ENCODE measurements around the gene DIDO1. TPM values are rescaled to one million over a fixed set of nuclear protein-coding genes. Genes with fewer than 3 reads are reported as not detected.
"Not testable (repeated sequence)": the region's sequence is repeated elsewhere in the genome, so short reads cannot be mapped to it uniquely, and the experiment has no call there.

Gene DIDO1
- total RNA-seq, 1 experiment from 2014 or later, result 108 TPM

GRCh38 chr20:62873280-62873679 is 53.0 kb downstream of the DIDO1 start:
- Histone ChIP-seq H3K27me3 (no peaks in the 10 kb centered on the region), H3K27ac (no peak overlapping the region), H3K4me1 (peaks cover 8% of the 10 kb centered on the region), H3K36me3 (no peaks in the 10 kb centered on the region), H3K4me3 (no peak overlapping the region), H3K9me3 (replicated peaks) (no peaks in the 10 kb centered on the region; the same call in 1 of the 2 replicates)
- DNase-seq, result no peak

- Histone ChIP-seq H3K27ac (no peak overlapping the region), H3K27me3 (0 out of 2 replicates have a peak, but pooled peaks cover 4% of the 10 kb centered on the region), H3K4me3 (no peak overlapping the region), H3K4me1 (peaks cover 8% of the 10 kb centered on the region), H3K9me3 (replicated peaks) (no peaks in the 10 kb centered on the region; the same call in 1 of the 2 replicates), H3K36me3 (no peaks in the 10 kb centered on the region)
- DNase-seq, result no peak
Observed at GRCh38 chr20:62872862-62873261, 53.4 kb downstream of the DIDO1 start.

DNA sequence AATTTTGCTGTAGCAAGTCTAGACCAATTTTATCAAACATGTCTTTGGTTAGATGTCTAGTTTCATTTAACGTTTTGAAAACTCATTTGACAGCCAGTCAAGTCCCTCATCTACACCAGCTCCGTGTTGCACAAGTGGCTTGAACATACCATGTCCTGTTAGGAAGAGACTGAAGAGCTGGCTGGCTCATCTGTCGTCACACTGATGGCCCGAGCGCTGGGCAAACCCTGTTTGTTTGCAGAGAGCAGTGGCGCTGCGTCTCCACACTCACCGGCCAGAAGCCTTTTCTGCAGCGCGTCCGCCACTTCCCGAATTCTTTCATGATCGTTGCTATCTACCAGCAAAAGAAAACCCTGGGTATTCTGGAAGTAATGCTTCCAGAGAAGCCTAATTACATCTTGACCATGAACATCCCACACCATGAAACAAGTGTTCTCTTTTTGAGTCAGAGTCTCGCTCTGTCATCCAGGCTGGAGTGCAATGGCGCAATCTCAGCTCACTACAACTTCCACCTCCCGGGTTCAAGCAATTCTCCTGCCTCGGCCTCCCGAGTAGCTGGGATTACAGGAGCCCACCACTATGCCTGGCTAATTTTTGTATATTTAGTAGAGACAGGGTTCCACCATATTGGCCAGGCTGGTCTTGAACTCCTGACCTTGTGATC is 54.0 kb downstream of the DIDO1 start:
- no peaks in the 10 kb centered on the region; the same call in 1 of the 2 replicates for H3K9me3 ChIP-seq (replicated peaks)
- H3K4me1 ChIP-seq, result peaks cover 8% of the 10 kb centered on the region
- no peak overlapping the region for H3K4me3 ChIP-seq
- no peak for DNase-seq
- H3K27me3 ChIP-seq, result 0 out of 2 replicates have a peak, but pooled peaks cover 5% of the 10 kb centered on the region
- H3K27ac ChIP-seq, result no peak overlapping the region
- no peaks in the 10 kb centered on the region for H3K36me3 ChIP-seq

DNA sequence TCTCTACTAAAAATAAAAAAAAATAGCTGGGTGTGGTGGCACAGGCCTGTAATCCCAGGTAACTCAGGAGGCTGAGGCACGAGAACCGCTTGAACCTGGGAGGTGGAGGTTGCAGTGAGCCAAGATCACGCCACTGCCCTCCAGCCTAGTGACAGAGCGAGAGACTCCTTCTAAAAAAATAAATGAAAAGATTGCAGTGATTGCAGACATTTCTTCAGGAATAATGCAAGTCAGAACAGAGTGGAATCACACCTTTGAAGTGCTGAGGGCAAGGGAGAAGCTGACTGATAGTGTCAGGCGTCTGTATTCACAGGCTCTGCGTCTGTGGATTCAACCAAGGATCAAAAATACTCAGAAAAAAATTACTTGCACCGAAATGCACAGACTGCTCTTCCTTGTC is 62.1 kb downstream of the DIDO1 start:
- Histone ChIP-seq H3K27me3 (0 out of 2 replicates have a peak, but pooled peaks cover 5% of the 10 kb centered on the region), H3K9me3 (replicated peaks) (no peaks in the 10 kb centered on the region), H3K4me3 (no peak overlapping the region), H3K4me1 (peaks cover 13% of the 10 kb centered on the region), H3K36me3 (peaks cover 2% of the 10 kb centered on the region), H3K27ac (no peak overlapping the region)
- no peak for DNase-seq

- Histone ChIP-seq H3K36me3 (peaks cover 18% of the 10 kb centered on the region), H3K9me3 (replicated peaks) (no peaks in the 10 kb centered on the region), H3K27ac (no peak within 1 kb of the TSS), H3K4me3 (peak within 1 kb of the TSS; percentile 62), H3K27me3 (no peaks in the 10 kb centered on the region), H3K4me1 (peaks cover 13% of the 10 kb centered on the region)
- DNase-seq, result peak; percentile 96
Observed at GRCh38 chr20:62861726-62862336, 64.5 kb downstream of the DIDO1 start, which contains the start of gene TCFL5. Gene TCFL5, minus strand, starts transcription at chr20:62861822. Its CDS starts 152 bp downstream, at chr20:62861670.

DNA sequence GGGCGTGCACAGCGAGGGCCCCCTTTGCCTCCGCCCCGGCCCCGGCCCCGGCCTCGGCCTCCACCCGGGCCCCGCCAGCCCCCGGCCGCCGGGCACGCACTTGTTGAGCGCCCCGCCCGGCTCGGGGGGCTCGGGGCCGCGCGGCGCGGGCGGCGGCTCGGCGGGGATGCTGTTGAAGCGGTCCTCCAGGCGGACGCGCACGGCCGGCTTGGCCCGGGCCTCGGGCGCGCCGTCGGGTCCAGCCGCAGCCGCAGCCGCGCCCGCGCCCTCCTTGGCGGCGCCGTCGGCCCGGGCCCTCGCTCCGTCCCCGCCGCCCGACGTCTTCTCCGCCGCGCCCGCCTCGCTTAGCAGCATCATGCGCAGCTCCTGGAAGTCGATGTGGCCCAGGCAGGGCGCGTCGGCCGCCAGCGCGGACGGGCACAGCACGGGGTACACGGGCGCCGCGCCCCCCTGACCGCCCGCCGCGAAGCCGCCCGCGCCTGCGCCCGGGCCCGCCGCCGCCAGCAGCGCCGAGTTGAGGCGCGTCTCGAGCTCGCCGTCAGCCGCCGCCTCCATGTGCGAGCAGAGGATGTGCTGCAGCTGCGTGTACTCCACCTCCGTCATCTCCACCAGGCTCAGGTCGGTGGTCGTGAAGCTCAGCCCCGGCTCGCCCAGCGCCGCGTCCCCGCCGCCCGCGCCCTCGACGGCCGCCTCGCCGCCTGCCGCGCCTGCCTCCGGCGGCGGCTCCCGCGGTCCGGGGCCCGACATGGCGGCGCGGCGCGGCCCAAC is 65.2 kb downstream of the DIDO1 start:
- Histone ChIP-seq H3K4me3 (peak overlapping the region; percentile 62), H3K9me3 (replicated peaks) (no peaks in the 10 kb centered on the region), H3K27ac (no peak overlapping the region), H3K36me3 (peaks cover 23% of the 10 kb centered on the region), H3K4me1 (peaks cover 13% of the 10 kb centered on the region), H3K27me3 (no peaks in the 10 kb centered on the region)
- peak; percentile 54 to 61 for DNase-seq

DNA sequence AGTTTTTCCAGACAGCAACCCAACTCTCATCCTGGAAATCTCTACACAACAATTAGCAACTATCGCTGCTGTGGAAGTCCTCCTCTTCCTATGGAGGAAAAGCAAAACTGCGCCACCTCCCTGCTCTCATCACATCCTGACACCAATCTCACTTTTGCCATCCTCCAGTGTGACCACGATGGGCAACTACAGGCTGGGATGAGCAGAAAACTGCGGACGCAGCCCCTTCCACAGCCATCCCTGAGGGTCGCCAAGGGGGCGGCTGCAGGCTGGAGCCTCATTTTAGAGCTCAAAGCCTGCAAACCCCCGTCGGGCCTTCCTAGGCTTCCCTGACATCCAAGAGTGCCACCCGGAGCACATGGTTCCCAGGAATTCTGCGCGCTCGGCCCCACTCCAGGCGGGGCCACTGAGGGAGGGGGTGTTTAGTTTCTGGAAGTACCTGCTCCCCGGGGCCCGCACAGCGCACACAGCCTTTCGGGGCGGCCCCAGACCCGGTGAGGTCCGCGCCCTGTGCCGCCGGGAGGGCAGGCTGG is 65.8 kb downstream of the DIDO1 start:
- no peak for DNase-seq
- peaks cover 13% of the 10 kb centered on the region for H3K4me1 ChIP-seq
- no peaks in the 10 kb centered on the region for H3K27me3 ChIP-seq
- peak overlapping the region; percentile 62 for H3K4me3 ChIP-seq
- H3K27ac ChIP-seq, result no peak overlapping the region
- H3K9me3 ChIP-seq (replicated peaks), result no peaks in the 10 kb centered on the region
- H3K36me3 ChIP-seq, result peaks cover 30% of the 10 kb centered on the region

DNA sequence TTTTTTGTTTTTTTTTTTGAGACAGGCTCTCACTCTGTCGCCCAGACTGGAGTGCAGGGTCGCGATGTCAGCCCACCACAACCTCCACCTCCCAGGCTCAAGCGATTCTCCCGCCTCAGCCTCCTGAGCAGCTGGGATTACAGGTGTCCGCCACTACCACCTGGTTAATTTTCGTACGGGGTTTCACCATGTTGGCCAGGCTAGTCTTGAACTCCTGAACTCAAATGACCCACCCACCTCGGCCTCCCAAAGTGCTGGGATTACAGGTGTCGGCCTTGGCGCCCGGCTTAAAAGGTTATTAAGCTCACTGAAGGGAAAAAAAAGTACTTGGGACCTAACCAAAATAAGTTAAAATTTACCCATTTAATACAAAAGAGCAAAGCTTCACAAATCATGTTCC is 66.6 kb downstream of the DIDO1 start:
- H3K4me1 ChIP-seq, result peaks cover 13% of the 10 kb centered on the region

GRCh38 chr20:62858058-62858830 is 68.1 kb downstream of the DIDO1 start:
- Histone ChIP-seq H3K4me3 (no peak overlapping the region), H3K27ac (no peak overlapping the region), H3K27me3 (no peaks in the 10 kb centered on the region), H3K4me1 (peaks cover 13% of the 10 kb centered on the region), H3K9me3 (replicated peaks) (no peaks in the 10 kb centered on the region), H3K36me3 (peaks cover 49% of the 10 kb centered on the region)
- DNase-seq, result no peak

More for the DNA sequence above, 66.6 kb downstream of the DIDO1 start:
- Histone ChIP-seq H3K36me3 (peaks cover 36% of the 10 kb centered on the region), H3K27me3 (no peaks in the 10 kb centered on the region), H3K9me3 (replicated peaks) (no peaks in the 10 kb centered on the region), H3K27ac (no peak overlapping the region), H3K4me3 (no peak overlapping the region; the same call in 1 of the 2 replicates)
- no peak for DNase-seq

DNA sequence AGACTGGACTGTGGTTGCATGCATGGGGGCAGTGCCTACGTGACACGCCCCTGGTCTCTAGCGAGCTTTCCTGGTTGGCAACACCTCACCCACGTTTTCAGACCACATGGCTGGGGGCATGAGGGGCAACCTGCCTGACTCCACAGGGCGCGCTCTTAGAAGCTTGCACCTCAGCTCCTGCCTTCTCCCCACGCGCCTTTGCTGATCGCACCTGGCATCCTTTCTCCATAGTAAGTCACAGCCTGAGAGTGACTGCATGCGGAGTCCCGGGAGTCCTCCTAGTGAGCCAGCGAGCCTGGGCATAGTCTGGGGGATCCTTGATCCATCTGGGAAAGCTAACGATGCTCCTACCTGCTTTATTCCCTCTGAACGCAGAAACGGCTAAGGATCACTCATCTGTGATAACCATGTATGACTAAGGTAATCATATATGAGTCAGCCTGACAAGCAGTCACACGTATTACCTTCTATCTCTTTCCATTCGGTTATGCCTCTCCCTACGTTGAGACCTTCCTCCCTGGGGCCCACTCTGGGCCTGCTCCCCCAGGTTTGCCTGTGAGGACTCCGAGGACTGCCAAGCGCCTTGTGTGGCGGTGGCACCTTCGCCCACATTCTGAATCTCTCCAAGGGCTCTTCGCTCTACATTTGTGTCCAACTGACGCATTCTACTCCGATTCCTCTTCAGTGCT is 69.2 kb downstream of the DIDO1 start:
- Histone ChIP-seq H3K27ac (no peak overlapping the region), H3K9me3 (replicated peaks) (no peaks in the 10 kb centered on the region), H3K36me3 (peaks cover 56% of the 10 kb centered on the region), H3K4me3 (no peak overlapping the region), H3K4me1 (peaks cover 13% of the 10 kb centered on the region), H3K27me3 (no peaks in the 10 kb centered on the region)
- no peak for DNase-seq

- Histone ChIP-seq H3K36me3 (peaks cover 64% of the 10 kb centered on the region), H3K4me1 (peaks cover 7% of the 10 kb centered on the region), H3K4me3 (no peak overlapping the region), H3K27me3 (no peaks in the 10 kb centered on the region), H3K27ac (no peak overlapping the region), H3K9me3 (replicated peaks) (no peaks in the 10 kb centered on the region)
- DNase-seq, result no peak
Observed at GRCh38 chr20:62855120-62855519, 71.2 kb downstream of the DIDO1 start.

DNA sequence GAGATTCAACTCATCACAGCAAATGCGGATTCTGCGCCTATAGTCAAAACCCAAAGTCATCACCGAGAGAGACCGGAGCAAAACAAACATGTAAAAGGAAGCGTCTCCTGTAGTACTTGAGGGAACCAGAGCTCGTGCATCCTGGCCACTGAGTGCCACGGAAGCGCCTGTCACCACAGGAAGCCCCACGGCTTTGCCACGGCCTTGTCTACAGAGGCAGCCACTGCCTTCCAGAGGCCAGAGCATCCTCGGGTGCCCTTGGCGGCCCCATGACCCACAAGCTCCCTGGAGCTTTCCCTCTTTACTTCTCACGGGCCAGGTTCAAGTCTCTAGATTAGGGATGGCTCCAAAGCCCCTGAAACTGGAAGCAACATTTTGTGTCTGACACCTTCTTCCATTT is 72.2 kb downstream of the DIDO1 start:
- Histone ChIP-seq H3K27ac (no peak overlapping the region), H3K36me3 (peaks cover 68% of the 10 kb centered on the region), H3K27me3 (no peaks in the 10 kb centered on the region), H3K4me3 (no peak overlapping the region), H3K4me1 (no peaks in the 10 kb centered on the region), H3K9me3 (replicated peaks) (no peaks in the 10 kb centered on the region)
- DNase-seq, result no peak

DNA sequence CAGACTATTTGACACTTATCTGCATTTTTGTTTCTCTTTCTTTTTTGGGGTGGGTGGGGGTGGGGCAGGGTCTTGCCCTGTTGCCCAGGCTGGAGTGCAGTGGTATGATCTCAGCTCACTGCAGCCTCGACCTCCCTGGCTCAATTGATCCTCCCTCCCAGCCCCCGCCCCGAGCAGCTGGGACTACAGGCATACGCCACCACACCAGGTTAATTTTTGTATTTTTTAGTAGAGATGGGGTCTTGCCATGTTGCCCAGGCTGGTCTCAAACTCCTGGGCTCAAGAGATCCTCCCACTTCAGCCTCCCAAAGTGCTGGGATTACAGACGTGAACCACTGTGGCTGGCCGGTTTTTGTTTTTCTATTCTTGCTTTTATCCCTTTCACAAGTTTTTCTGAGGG is 73.0 kb downstream of the DIDO1 start:
- H3K4me3 ChIP-seq; H3K27ac ChIP-seq; DNase-seq; H3K9me3 ChIP-seq (replicated peaks); H3K27me3 ChIP-seq; H3K4me1 ChIP-seq: not testable (repeated sequence)
- peaks cover 65% of the 10 kb centered on the region for H3K36me3 ChIP-seq

DNA sequence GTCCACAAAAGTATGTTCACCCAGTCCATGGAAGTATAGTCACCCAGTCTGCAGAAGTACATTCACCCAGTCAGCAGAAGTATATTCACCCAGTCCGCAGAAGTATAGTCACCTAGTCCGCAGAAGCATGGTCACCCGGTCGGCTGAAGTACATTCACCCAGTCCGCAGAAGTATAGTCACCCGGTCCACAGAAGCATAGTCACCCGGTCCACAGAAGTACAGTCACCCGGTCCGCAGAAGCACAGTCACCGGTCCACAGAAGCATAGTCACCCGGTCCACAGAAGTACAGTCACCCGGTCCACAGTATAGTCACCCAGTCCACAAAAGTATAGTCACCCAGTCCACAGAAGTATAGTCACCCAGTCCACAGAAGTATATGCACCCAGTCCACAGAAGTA is 73.5 kb downstream of the DIDO1 start:
- Histone ChIP-seq H3K4me3 (no peak overlapping the region), H3K36me3 (peaks cover 63% of the 10 kb centered on the region), H3K27ac (no peak overlapping the region)

More for the DNA sequence above, 73.5 kb downstream of the DIDO1 start:
- no peaks in the 10 kb centered on the region for H3K9me3 ChIP-seq (replicated peaks)
- H3K4me1 ChIP-seq, result no peaks in the 10 kb centered on the region
- DNase-seq, result no peak
- H3K27me3 ChIP-seq, result no peaks in the 10 kb centered on the region

Data from SJCRH30 (cell line).